Stimulated activated CD4-positive, alpha-beta T cell treated with anti-CD3 and anti-CD28 coated beads, Interleukin-15, amount 100 ng/mL, for 48 hours (primary cell): Measurements from ENCODE around the gene TPD52L2.

ENCODE experiments used
- DNase-seq, 2 donors: peaks; one replicate each; pipeline ENCODE4 v3.0.0-alpha.2; 2020; ENCODE audit warnings: low read depth in 2 of 2

The TPD52L2 gene

DNA sequence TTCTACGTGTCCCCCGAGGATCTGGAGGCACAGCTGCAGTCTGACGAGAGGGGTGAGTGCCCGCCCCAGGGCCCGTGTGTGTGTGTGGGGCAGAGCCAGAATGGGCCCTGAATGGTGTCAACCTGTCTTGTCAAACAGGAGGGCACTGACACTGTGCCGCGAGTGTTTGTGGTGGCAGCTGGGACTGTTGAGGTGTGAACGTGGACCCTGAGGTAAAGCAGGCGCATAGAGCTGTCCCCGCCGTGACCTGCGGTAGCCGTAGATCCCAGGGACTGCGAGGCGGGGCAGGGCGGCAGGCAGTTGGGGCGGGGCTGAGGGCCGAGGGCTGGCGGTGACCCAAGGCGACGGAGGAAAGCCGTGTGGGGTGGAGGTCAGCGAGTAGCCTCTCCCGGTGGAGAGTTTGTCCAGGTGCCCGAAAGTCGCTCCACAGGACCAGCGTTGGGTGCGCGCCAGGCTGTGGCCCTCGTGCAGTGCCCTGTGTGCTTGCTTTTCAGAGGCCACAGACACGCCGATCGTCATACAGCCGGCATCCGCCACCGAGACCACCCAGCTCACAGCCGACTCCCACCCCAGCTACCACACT, 66.0 kb downstream of the TPD52L2 start:
- DNase-seq: no peak

DNA sequence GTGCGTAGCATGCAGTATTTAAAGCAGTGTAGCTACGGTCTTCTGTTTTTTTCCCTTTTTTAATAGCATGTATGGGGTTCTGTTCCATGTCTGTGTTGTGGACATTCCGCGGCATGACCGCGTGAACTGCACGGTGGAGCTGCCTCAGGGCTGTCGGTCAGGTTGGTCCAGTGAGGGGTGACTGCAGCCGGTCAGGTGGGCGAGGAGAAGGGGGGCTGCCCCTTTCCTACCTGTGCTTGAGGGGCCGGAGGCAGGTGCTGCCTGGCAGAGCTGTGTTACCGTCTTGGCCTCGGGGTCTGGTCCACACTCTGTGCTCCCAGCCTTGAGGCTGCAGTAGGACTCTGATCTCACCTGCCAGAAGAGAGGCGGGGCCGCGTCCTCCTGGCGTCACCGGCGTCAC, 66.7 kb downstream of the TPD52L2 start:
- DNase-seq: no peak

- DNase-seq: no peak
These were observed 67.6 kb downstream of the TPD52L2 start for GRCh38 chr20:63932606-63933160.

DNA sequence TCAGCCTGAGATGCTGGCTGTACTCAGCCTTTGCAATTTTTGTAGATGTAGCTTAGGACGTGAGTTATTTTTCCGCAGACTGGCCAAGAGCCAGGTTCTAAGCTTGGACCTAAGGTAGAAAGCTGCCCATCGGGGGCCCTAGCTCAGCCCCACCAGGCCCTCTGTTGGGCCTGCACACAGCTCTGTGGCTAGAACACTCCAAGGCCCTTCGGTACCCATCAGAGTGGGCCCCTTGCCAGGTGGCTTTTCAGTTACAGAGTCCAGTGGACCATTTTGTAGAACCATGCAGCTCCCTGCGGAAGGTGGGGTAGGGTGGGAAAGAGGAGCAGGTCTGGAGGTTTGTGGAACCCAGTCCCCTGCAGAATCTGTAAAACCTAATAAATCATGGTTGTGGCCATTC, 68.6 kb downstream of the TPD52L2 start:
- DNase-seq: no peak

- no peak for DNase-seq
These were observed 69.4 kb downstream of the TPD52L2 start for GRCh38 chr20:63934271-63935068.

DNA sequence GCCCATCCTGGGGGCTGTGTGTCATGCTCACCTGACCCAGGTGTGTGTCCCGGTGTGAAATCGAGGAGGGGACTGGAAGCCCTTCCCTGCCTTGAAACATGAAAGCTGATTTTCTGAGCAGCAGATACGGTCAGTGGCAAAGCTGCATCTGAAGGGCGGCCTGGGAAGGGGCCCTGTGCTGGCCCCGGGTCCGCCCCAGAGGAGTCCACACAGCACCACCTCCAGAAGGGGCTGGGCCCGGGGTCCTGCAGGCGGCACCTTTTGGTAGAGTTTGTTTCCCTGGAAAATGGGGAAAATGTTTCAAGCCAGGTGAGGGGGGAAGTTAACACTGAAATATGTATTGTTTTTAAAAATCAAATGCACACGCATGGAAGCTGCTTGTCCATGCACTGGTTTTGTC, 70.4 kb downstream of the TPD52L2 start:
- DNase-seq: no peak

- DNase-seq: no peak
These were observed 72.5 kb downstream of the TPD52L2 start for GRCh38 chr20:63937596-63937995.

DNA sequence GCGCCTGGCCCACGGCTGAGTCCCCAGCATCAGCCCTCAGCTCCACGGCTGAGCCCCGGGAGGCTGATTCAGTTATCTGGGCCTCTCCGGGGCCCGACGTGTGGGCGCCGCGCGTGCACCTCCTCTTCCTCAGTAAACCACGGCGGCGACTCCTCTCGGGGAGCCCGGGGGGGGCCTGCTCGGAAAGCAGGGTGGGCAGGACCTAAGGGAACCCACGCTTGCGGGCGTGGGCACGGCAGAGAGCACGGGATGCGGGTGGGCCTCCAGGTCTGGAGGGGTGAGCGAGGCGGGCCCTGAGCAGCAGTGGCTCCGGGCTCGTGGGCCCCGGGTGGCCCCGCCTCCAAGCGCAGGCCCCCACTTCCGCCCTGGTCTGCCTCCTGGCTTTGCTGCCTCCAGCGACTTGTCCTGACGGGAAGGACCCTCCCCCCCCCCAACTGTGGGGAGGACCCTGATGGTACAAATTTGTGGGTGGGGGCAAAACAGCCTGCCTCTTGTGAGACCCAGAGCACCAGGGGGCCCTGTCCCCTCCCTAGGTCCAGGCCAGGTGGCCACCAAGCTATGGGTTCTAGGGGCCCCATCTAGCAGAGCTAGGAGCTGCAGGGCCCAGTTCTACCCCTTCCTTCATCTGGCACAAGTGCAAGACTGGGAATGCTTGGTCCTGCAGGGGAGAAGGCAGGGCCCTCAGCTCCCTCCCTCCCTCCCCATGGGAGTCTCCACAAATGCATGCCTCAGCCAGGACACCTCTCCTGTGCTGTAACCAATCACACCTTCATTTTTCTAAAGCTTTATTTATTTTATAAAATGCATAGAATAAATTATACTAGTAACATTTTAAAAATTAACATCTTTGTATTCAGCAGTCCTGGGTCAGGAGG, 74.2 kb downstream of the TPD52L2 start:
- DNase-seq: no peak

GRCh38 chr20:63940071-63940471, 75.0 kb downstream of the TPD52L2 start:
- no peak for DNase-seq

DNA sequence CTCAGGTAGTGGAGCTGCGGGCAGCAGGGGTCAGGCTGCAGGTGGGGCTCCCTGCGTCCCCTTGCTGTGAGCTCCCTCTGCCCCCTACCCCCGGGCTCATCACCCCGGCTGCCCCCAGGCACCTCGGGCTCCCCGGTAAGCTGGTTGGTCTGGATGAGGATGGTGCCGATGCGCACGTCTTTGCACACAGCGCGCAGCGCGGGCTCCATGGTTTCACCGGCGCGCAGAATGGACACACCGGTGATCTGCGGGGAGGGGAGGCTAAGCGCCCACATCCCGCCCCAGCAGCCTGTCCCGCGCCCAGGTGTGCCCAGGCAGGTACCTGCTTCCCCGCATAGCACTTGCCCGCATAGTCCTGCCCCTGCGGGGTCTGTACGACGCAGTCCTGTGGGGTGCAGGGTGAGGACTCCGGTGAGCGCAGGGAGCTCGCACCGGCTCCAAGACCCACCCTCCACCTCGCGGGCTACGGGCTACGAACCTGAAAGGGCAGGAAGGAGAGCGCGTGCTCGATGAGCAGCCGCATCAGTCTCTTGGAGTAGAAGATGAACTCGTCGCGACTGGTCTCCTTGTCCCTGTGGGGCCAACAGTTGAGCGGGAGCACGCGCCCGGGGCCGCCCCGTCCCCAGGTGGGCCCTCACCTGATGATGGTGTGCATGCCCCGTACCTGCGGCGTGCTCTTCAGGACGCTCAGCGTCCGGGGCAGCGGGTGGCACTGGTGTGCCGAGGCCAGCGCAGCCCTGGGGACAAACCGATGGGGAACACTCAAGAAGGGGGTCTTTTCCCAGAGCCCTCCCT, 75.6 kb downstream of the TPD52L2 start:
- no peak for DNase-seq
